Thyroid gland (tissue), 4 donors: ENCODE data around the gene XRCC4. TPM values are rescaled to one million over a fixed set of nuclear protein-coding genes. Genes with fewer than 3 reads are reported as not detected.

Source experiments
- DNase-seq, 2 donors: peaks; one replicate each; pipeline ENCODE4 v3.0.0-alpha.2; 2019
- H3K27ac ChIP-seq, 3 donors: fragments of 200-600 bp; sonication (generic); 1 replicate in 2 of 3; 2 replicates in 1 of 3; pipeline ENCODE4 v1.5.1; 2016 to 2019; ENCODE audit warnings: mild to moderate bottlenecking in 1 of 3, moderate library complexity in 1 of 3
- H3K27me3 ChIP-seq: fragments of 200-600 bp; sonication (generic); one replicate; pipeline ENCODE4 v1.5.1; 2019
- H3K36me3 ChIP-seq, 2 donors: fragments of 200-600 bp; sonication (generic); one replicate each; pipeline ENCODE4 v1.5.1; 2016 to 2019
- H3K4me1 ChIP-seq, 2 donors: fragments of 200-600 bp; sonication (generic); one replicate each; pipeline ENCODE4 v1.5.1; 2017 to 2019
- H3K4me3 ChIP-seq, 3 donors: fragments of 200-600 bp; sonication (generic); replicated peaks in 1 of 3; 1 replicate in 2 of 3; 2 replicates in 1 of 3; pipeline ENCODE4 v1.5.1; 2016; ENCODE audit warnings: mild to moderate bottlenecking in 1 of 3
- H3K9me3 ChIP-seq: fragments of 200-600 bp; sonication (generic); one replicate; pipeline ENCODE4 v1.5.1; 2017
- POLR2A ChIP-seq, 2 donors: fragments of 450-650 bp; IDR thresholded peaks; one replicate each; pipeline ENCODE4 v1.6.1; 2017; ENCODE audit warnings: antibody characterized with exemption in 2 of 2, mild to moderate bottlenecking in 2 of 2, moderate library complexity in 1 of 2
- WGBS, 2 donors: methylation state at CpG; one replicate each; pipeline ENCODE4 v1.1.5; 2017; 5-methylcytosine and 5-hydroxymethylcytosine counted together
- intact Hi-C: fragments of 100-400 bp; cut with DNase I; formaldehyde crosslinking; loops from one replicate; pipeline ENCODE4 v1.15.1; 2023
- total RNA-seq, 4 donors: library from RNA; depleted of rRNA; stranded (reverse); fragments of >200 nt; gene quantifications; one replicate each; pipeline ENCODE4 v1.2.3, GENCODE V29; 2016
- TF ChIP-seq, protein P1 (sequence below), 6 experiments: fragments of 200-600 bp in 3 of 6; fragments of 450-650 bp in 3 of 6; sonication (generic) in 3 of 6; IDR thresholded peaks; one replicate each; pipeline ENCODE4 v1.5.1; 2016 to 2019; ENCODE audit warnings: antibody characterized with exemption in 6 of 6, mild to moderate bottlenecking in 2 of 6, inconsistent platforms in 1 of 6, moderate library complexity in 1 of 6

Gene XRCC4
- total RNA-seq, 4 donors from 2014 or later: 6.7 to 11.6 (median 9.1) TPM

DNA sequence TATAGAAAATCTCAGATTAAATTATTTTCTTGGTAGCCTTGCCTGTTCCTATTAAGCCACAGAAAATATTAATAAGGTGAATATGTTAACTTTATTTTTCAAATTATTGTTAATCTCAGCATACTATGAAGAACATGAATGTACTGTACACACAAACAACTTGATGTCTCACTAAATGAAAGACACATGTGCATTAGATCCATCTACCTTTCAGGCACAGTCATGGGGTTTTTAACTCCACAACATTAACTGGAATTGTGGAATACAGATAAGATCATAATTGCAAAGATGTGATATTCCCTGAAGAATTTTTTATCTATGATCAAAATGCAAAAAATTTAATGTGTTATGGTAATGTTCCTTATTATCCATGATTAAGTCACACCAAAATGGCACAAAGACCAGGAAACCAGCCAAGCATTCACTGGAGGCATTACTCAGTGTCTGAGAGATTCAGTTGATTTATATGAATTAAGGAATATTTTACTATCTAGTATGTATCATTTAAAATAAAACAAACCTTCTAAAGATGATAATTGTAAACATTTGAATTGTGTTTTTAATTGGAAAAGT, 244.2 kb downstream of the XRCC4 start:
- H3K4me1 ChIP-seq: no peaks in the 10 kb centered on the region
- intact Hi-C loops: no loop called here
- no peak overlapping the region for H3K4me3 ChIP-seq

DNA sequence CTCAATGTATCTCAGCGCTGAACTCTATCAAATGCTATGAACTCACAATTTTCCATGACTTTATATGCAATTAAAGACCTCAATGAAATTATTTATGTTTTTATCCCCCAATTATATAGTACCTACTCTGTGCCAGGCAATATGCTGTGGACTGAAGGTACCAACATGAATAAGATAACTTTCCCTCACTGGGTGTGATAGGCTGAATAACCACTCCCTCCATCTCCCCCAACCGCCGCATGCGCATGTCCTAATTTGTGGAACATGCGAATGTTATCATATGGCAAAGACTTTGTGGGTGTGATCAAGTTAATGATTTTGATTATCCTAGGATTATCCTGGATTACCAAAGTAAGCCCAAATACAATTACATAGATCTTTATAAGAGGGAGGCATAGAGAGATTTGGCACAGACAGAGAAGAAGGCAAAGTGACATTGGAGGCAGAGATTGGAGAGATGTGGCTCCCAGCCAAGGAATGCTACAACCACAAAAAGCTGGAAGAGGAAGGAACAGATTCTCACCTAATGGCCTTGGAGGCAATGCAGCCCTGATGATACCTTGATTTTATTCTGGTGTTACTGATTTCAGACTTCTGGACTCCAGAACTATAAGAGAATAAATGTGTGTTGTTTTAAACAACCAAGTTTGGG, 245.1 kb downstream of the XRCC4 start:
- Histone ChIP-seq H3K27me3 (no peaks in the 10 kb centered on the region), H3K4me3 (no peak overlapping the region), H3K27ac (no peak overlapping the region), H3K36me3 (no peaks in the 10 kb centered on the region), H3K4me1 (no peaks in the 10 kb centered on the region), H3K9me3 (no peaks in the 10 kb centered on the region)
- TF ChIP-seq, protein P1, sequence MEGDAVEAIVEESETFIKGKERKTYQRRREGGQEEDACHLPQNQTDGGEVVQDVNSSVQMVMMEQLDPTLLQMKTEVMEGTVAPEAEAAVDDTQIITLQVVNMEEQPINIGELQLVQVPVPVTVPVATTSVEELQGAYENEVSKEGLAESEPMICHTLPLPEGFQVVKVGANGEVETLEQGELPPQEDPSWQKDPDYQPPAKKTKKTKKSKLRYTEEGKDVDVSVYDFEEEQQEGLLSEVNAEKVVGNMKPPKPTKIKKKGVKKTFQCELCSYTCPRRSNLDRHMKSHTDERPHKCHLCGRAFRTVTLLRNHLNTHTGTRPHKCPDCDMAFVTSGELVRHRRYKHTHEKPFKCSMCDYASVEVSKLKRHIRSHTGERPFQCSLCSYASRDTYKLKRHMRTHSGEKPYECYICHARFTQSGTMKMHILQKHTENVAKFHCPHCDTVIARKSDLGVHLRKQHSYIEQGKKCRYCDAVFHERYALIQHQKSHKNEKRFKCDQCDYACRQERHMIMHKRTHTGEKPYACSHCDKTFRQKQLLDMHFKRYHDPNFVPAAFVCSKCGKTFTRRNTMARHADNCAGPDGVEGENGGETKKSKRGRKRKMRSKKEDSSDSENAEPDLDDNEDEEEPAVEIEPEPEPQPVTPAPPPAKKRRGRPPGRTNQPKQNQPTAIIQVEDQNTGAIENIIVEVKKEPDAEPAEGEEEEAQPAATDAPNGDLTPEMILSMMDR (IDR thresholded peaks at IDR 0.05): no peak
- TF ChIP-seq POLR2A (IDR thresholded peaks at IDR 0.05): no peak
- no peak for DNase-seq
- intact Hi-C loops: no loop called here
- WGBS, 2 donors: 97 to 98% methylated on average over 5 of the region's 5 CpGs

More for the DNA sequence above, 244.2 kb downstream of the XRCC4 start:
- H3K9me3 ChIP-seq: no peaks in the 10 kb centered on the region
- H3K36me3 ChIP-seq: no peaks in the 10 kb centered on the region
- H3K27me3 ChIP-seq: no peaks in the 10 kb centered on the region
- no peak for DNase-seq
- no peak overlapping the region for H3K27ac ChIP-seq
- TF ChIP-seq POLR2A (IDR thresholded peaks at IDR 0.05): no peak
- TF ChIP-seq, protein P1 (IDR thresholded peaks at IDR 0.05): no peak

DNA sequence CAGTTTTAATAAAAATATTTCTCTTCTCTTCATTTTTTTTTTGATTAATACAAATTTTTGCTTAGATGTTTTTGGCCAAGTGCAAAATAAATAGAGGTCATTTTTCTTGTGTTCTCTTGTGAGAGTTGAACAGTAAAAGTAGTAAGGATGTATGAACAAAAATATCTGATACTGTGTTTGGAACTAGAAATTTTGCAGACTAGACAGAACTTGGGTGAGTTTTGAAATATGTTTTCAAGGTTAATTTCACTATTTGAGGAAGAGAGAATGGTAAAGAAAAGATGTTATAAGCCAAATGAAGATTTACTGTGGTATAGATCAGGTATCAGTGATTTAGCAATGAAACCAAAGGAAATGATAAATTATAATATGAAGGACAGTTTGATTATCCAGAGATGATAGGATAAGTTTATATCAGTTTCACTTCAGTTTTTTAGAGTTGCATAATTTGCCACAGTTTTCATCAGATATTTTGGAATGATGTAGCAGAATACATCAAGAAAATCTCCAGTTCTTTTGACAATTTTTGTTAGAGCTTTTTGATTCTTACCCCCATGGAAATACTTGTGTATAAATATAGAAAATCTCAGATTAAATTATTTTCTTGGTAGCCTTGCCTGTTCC, 246.3 kb downstream of the XRCC4 start:
- Histone ChIP-seq H3K27ac (no peak overlapping the region), H3K4me1 (no peaks in the 10 kb centered on the region), H3K27me3 (no peaks in the 10 kb centered on the region), H3K4me3 (no peak overlapping the region), H3K36me3 (no peaks in the 10 kb centered on the region), H3K9me3 (no peaks in the 10 kb centered on the region)
- no peak for DNase-seq
- TF ChIP-seq, protein P1 (IDR thresholded peaks at IDR 0.05): no peak
- TF ChIP-seq POLR2A (IDR thresholded peaks at IDR 0.05): no peak
- intact Hi-C loops: no loop called here

DNA sequence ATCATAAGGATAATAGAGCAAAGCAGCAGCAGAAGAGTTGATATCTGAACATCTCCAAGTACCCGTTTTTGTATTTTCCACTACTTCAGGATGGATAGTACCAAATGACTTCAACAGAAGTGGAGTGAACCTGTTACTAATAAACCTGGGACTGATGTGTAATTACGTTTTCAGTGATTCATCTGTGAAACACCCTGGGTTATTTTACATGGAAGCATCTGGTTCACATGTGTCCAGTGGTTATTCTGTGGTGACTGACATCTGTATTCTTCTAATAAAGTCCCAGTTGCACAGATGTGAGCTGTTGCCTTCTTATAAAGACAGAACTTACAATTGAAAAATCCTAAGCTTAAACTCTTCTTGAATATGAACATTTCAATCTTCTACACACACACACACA, 254.5 kb downstream of the XRCC4 start:
- no peak for DNase-seq
- intact Hi-C loops: no loop called here
- Histone ChIP-seq H3K4me3 (no peak overlapping the region), H3K27me3 (no peaks in the 10 kb centered on the region), H3K4me1 (no peaks in the 10 kb centered on the region), H3K36me3 (no peaks in the 10 kb centered on the region), H3K27ac (no peak overlapping the region), H3K9me3 (no peaks in the 10 kb centered on the region)
- no peak for TF ChIP-seq POLR2A (IDR thresholded peaks at IDR 0.05)
- TF ChIP-seq, protein P1 (IDR thresholded peaks at IDR 0.05): no peak
- WGBS, 2 donors: 87 to 89% methylated on average over 2 of the region's 2 CpGs

DNA sequence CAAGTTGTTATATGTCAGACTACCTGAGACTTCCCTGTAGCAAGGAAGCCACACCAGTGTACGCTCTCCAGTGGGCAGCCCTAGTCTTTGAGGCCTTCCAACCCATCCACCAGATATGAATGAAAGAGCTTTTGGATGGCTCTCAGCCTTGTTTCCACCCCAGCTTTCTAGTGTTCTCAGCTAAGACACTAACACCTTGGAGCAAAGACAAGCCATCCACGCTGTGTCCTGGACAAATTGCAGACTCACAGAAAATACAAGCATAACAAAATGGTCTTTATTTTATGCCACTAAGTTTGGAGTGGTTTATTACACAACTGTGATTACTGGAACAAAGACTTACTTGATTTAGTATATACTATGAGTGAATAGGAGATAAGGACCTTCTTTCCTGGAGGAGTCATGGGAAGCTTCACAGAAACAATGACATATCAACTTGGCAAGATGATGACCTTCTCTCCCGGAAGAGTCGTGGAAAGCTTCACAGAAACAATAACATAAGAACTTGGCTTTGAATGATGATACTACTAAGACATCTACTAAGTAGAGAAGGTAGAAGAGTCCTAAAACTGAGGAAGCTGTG, 260.2 kb downstream of the XRCC4 start:
- TF ChIP-seq, protein P1 (IDR thresholded peaks at IDR 0.05): no peak
- no peak for TF ChIP-seq POLR2A (IDR thresholded peaks at IDR 0.05)
- Histone ChIP-seq H3K4me1 (no peaks in the 10 kb centered on the region), H3K9me3 (no peaks in the 10 kb centered on the region), H3K36me3 (no peaks in the 10 kb centered on the region), H3K27me3 (no peaks in the 10 kb centered on the region), H3K27ac (no peak overlapping the region), H3K4me3 (no peak overlapping the region)
- WGBS, 2 donors: 90% methylated on average over 4 of the region's 4 CpGs
- DNase-seq: no peak
- intact Hi-C loops: no loop called here
